Hepatic stellate cell (primary cell): ENCODE results near the gene CHN1.
A peak's percentile ranks its signal among the peaks of the same experiment; 100 is the strongest.

ENCODE experiments used
- DNase-seq: peaks from one replicate; pipeline ENCODE4 v3.0.0; 2011; ENCODE audit warnings: low spot score

Gene CHN1

GRCh38 chr2:174870787-174871186 lies 134.4 kb downstream of the CHN1 start:
- no peak for DNase-seq

GRCh38 chr2:174868878-174869277 lies 136.3 kb downstream of the CHN1 start:
- no peak for DNase-seq

GRCh38 chr2:174866421-174866820 lies 138.8 kb downstream of the CHN1 start:
- no peak for DNase-seq

- no peak for DNase-seq
These were observed 142.0 kb downstream of the CHN1 start for GRCh38 chr2:174863183-174863582.

- DNase-seq: no peak
These were observed 145.5 kb downstream of the CHN1 start for GRCh38 chr2:174859563-174860169.

GRCh38 chr2:174858745-174859144 lies 146.4 kb downstream of the CHN1 start:
- DNase-seq: no peak

- DNase-seq: no peak
These were observed 148.7 kb downstream of the CHN1 start for GRCh38 chr2:174856447-174856846.

- DNase-seq: peak; percentile 29
These were observed 157.9 kb downstream of the CHN1 start for GRCh38 chr2:174846941-174847938.

GRCh38 chr2:174846218-174846617 lies 159.0 kb downstream of the CHN1 start:
- no peak for DNase-seq

- no peak for DNase-seq
These were observed 160.9 kb downstream of the CHN1 start for GRCh38 chr2:174844295-174844708.

- no peak for DNase-seq
These were observed 162.7 kb downstream of the CHN1 start for GRCh38 chr2:174842496-174842895.

- no peak for DNase-seq
These were observed 163.2 kb downstream of the CHN1 start for GRCh38 chr2:174841936-174842335.

- no peak for DNase-seq
These were observed 163.8 kb downstream of the CHN1 start for GRCh38 chr2:174841350-174841749.

GRCh38 chr2:174840436-174840835 lies 164.7 kb downstream of the CHN1 start:
- DNase-seq: peak; percentile 52

GRCh38 chr2:174839662-174840061 lies 165.5 kb downstream of the CHN1 start:
- DNase-seq: no peak

- DNase-seq: no peak
These were observed 168.2 kb downstream of the CHN1 start for GRCh38 chr2:174836995-174837390.

- DNase-seq: peak; percentile 69
These were observed 168.7 kb downstream of the CHN1 start for GRCh38 chr2:174836377-174836994.

GRCh38 chr2:174835797-174836255 lies 169.4 kb downstream of the CHN1 start:
- peak; percentile 41 for DNase-seq

GRCh38 chr2:174833737-174834136 lies 171.4 kb downstream of the CHN1 start:
- DNase-seq: no peak

- no peak for DNase-seq
These were observed 174.6 kb downstream of the CHN1 start for GRCh38 chr2:174830561-174830960.

GRCh38 chr2:174829550-174829949 lies 175.6 kb downstream of the CHN1 start:
- DNase-seq: no peak
